HG02588 (cell line): ENCODE results near the gene GLRX2.
A peak's percentile ranks its signal among the peaks of the same experiment; 100 is the strongest.
"Not testable (repeated sequence)": the region's sequence is repeated elsewhere in the genome, so short reads cannot be mapped to it uniquely, and the experiment has no call there.

Source experiments
- ATAC-seq: cut with Tn5 transposase; IDR thresholded peaks from one replicate; pipeline ENCODE4 v1.9.1; 2021; ENCODE audit warnings: mild to moderate bottlenecking, moderate library complexity; ENCODE audit not compliant: unreplicated experiment

The GLRX2 gene

DNA sequence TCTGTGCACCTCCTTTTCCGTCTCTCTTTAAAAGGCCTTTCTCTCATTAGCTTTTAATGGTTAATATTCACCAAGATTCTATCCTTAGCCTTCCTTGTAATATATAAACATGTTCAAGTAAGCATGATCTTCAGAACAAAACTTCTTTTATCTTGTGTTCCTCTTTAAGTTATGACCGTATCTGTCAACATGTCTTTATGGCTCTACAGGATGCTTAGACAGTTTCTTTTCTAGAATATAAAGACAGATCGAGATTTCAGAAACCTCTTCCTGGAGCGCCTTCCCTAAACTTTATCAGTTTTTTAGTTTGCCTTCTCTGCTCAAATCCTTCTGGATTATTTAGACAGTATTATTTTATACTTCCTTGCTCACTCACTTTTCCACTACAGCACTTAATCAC is 38.6 kb downstream of the GLRX2 start:
- ATAC-seq = no peak

DNA sequence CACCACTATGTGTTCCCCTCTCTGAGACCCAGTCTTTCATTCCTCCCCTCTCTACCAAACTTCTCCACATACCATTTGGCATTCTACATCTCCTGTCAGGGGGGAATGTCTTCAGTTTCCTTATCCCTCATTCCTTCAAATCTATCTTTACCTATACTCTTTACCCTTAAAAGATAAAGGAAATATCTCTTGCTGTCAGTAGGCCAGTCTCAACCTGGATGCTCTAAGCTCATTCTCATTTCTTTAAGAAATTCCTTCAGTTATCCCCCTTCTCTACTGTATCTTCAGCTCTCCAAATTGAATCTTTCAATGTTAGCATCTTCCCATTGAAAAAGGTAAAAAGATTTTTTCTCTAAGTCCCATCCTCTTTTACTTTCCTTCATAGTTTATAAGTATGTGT is 39.3 kb downstream of the GLRX2 start:
- no peak for ATAC-seq

DNA sequence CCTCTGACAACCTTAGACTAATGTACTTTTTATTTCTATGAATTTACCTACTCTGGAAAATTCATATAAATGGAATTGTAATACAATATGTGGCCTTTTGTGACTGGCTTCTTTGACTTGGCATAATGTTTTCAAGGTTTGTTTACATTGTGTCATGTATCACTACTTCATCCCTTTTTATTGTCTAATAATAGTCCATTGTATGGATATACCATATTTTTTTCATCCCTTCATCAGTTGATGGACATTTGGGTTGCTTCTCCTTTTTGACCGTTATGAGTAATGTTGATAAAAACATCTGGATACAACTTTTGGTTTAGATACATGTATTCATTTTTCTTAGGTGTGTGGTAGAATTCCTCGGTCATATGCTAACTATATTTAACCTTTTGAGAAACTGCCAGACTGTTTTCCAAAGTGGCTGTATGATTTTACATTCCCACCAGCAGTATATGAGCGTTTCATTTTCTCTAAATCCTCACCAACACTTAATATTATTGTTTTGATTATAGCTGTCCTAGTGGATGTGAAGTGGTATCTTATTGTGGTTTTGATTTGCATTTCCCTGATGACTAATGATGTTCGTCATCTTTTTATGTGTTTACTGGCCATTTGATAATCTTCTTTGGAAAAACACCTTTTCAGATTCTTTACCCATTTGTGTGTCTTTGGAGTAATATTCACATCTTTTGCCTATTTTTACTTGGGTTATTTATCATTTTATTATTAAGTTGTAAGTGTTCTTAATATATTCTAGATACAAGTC is 42.3 kb downstream of the GLRX2 start:
- ATAC-seq = no peak

DNA sequence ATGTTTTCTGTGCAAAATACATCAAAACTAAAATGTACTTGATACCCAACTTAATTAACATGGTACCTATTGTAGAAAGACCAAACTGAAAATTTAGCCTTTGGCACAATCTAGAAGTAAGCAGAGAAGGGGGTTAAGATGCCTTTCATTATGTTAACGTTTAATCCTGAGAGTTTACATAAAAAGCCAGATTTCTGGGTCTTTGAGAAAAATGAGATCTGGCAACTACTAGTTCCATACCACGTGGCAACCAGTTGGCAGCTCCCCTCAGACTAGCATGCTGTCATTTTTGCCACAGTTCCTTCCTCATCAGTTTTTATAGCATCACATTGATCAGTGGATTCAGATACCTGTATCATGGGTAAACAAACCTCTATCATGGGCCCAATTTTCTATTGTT is 44.3 kb downstream of the GLRX2 start:
- ATAC-seq = no peak

DNA sequence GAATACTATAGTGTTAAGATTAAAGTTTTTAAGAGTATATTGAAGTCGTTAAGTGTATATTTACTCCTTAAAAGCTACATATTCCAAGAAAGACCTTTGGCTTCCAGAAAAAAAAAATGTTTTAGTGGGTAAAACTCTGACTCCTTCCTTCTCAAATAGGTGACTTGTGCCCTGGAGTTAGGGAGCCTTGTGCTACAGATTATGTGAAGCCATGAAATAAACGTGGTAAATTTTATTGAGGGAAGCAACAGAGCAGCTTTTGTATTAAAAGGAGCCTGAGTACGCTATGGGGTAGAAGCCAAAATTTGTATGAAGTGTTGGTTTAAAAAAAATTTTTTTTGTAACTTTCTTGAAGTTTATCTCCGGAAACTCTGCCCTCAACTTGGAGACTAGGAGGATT is 44.8 kb downstream of the GLRX2 start:
- ATAC-seq = no peak

DNA sequence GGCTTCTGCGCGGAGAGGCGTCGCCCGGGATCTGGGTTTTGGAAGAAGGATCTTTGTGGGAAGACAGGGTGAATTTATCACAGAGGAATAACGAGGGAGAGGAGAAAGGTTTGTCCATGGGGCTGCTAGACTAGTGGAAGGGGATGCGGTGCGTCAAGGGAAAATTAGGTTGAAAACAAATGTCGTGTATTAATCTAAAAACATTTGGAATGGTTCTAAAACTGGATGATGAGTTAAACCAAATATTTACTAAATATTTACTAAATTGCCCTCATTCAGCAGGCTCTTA is 45.2 kb downstream of the GLRX2 start:
- no peak for ATAC-seq

DNA sequence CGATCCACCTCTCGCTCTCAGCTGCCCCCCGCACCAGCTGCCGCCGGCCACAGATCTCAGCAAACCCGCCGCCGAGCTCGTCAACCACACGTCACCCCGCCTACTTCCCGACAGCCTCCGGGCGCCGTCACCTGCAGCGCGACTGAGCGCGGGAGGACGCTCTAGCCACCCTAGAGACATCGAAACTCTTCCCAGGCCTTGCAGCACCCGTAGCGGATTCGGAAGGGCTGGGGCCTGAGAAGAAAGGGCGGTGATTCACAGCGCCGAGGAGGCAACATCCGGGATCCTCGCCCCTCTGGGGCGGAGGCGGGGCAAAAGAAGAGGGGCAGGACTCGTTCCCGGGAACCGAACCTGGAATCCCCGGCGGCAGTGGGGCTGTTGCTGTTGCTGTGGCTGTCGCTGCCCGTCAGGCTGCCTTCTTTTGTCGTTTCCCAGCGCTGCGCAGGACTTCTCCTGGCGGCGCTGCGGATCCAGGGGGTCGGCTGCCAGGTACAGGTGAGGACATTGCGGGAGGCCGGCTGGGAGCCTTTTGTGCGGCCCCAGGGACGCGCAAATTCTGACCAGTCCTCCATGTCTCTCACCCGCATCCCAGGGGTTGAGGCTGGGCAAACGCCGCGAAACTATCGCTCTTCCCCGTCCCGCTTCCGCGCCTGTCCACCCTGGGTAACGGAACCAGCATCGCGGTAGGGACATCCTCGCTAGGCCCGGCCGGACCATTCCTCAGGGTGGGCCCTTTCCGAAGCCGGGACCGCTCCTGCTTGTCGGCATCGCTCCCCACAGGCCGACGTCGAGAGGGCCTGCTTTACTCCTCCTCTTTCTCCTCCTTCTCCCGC is 45.7 kb downstream of the GLRX2 start, which contains the start of the genes RO60 and UCHL5:
TSS of gene RO60 (plus strand) at position 331 of the 833 bp plus-strand sequence. CDS start 9,443 bp downstream, outside the sequence.
TSS of gene UCHL5 (minus strand) at position 79 of the 833 bp plus-strand sequence. CDS start 100 bp downstream, outside the sequence.
- ATAC-seq = peak; percentile 92

DNA sequence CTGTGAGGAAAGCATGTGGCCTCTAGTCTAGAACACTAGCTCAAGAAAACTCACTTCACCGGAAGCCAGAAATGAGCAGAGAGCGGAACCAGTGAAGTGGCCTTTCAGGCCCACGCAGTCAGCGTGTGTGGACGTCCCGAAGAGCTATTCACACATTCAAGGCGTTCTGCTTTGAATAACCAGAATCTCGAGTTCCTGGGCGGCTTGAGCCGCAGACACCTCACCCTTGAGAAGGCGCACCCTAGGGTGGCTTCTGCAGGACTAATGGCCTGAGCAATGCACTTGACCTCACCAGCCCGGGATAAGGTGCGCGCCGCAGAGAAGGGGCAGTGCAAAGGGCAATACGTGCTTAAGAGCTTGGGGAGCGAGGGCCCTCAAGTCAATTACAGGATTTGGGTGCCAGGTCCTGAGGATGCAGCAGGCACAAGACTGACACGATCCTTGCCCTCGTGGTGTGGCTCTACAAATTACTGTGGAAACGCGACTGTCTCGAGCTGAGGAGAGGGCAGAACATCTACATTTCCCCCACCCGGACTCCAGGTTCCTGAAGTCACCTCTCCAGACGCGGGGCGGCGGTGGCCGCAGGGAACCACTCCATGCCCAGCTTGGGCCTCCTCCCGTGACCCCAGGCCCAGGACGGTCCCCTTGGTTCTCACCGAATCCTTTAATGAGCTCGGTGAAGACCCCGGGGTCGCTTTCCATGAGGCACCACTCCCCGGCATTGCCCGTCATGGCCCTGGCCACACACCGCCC is 46.5 kb downstream of the GLRX2 start:
- ATAC-seq = peak; percentile 44

DNA sequence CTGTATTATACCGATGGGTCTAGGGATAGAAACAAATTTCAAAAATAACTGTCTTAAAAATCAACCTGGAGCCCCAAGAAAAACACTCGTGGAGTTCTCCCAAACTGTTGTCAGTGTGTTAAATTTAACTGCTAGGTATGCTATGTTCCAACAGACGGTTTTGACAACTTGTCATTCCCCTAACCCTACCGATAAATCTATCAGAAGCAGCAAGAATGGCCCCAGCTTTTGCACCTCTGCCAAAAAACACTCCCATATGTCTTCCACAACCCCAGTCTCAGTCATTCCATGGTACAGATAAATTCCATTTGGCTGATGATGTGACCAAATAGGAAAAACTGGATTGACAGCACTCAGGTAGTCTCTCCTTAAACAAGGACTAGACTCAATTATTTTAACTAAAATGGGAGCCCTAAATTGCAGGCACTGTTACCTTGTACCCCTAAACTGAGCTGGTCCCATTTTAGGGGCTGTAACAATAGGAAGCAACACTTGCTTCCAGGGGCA is 51.0 kb downstream of the GLRX2 start:
- ATAC-seq = no peak

DNA sequence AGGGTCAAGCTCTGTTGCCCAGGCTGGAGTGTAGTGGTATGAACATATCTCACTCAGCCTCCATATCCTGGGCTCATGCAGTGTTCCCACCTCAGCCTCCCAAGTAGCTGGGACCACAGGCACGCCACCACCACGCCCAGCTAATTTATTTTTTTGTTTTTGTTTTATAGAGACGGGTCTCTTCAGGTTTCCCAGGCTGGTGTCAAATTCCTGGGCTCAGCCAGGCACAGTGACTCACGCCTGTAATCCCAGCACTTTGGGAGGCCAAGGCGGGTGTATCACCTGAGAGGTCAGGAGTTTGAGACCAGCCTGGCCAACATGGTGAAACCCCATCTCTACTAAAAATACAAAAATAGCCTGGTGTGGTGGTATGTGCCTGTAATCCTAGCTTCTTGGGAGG is 56.3 kb downstream of the GLRX2 start:
- not testable (repeated sequence) for ATAC-seq
